Activated CD8-positive, alpha-beta memory T cell treated with anti-CD3 and anti-CD28 coated beads, Interleukin-2, amount 50 U/mL, for 1 hour (primary cell): ENCODE results near the gene IGSF9.

ENCODE experiments used
- DNase-seq: peaks from one replicate; pipeline ENCODE4 v3.0.0-alpha.2; 2020; ENCODE audit errors: extremely low read depth

The IGSF9 gene

DNA sequence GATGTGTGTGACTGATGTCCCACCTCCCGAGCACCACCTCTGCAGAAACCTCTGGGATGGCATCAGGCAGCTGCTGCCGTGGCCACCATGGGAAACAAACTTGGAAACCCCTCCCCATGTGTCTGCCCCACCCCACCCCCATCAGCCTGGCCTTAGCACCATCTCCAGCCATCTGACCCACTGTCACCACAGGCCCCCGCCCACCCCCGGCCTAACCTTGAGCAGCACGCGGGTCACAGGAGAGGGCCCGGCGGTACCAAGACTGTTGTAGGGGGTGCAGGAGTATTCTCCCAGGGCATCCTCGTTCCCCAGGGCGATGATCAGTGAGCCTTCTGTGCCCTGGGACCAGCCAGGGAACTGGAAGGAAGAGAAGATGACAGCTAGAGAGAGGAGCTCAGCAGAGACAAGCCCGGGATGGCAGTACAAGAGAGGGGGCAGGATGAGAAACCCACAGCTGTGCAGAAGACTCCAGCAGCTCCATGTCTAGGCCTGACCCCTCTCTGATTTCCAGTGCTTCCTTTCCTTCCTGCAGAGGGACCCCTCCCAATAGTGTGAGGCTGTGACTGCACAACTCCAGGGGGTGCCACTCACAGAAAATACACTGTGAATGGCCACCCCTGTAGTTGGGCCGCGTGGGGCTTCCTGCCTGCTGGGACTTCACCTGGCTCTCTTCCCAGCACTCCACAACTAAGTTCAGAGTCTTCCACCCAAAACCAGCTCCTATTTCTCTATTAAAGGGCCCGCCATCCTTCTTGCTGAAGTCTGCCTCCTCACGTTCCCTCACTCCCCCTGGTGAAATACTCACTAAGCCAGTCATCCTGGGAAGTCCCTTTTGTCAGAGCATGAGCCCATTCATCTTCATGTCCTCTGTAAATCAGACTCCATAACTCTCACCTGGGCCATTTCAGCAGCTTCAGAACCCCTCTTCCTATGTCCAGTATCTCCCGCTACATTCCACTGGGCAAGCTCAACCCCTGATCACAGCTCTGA lies 12.8 kb downstream of the IGSF9 start:
- DNase-seq, result no peak

DNA sequence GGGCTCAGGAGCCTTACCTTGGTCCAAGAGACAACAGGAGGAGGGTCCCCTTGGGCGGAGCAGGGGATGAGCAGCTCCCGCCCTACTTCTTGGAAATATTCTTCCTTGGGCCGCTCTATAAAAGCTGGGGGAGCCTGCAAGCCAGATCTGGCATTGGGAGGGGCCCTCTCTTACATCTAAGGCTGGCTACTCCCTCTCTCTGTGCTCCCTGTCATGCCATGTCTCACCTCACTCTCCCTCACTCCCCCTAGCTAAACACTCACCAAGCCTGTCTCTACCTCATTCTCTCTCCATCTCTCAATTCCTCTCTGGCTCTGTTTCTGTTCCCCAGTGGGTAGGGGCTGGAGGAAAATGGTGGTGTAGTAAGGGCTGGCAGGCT lies 13.6 kb downstream of the IGSF9 start:
- no peak for DNase-seq

- no peak for DNase-seq
Observed at GRCh38 chr1:159931101-159931794, 14.2 kb downstream of the IGSF9 start.

- no peak for DNase-seq
Observed at GRCh38 chr1:159930634-159931033, 14.8 kb downstream of the IGSF9 start.

DNA sequence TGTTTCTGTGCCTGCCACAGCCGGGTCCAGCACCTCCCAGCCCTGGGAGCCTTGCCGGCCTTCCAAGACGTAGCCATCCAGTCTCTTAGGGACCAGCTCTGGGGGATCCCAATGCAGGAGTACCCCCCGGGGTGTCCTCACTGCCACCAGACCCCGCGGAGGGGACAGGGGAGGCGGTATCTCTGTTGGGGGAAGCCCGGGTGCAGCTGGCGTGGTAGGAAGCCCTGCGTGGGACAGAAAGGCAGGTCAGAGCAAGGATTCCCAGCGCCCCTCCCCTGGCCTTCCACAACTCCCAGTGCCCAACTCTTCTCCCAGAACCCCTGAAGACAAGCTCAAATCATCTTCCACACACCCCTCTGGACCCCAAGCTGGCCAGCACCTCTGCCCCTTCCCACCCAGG lies 15.2 kb downstream of the IGSF9 start:
- no peak for DNase-seq

GRCh38 chr1:159929155-159930051 lies 16.0 kb downstream of the IGSF9 start:
- DNase-seq, result no peak

GRCh38 chr1:159928491-159929050 lies 16.8 kb downstream of the IGSF9 start:
- no peak for DNase-seq

DNA sequence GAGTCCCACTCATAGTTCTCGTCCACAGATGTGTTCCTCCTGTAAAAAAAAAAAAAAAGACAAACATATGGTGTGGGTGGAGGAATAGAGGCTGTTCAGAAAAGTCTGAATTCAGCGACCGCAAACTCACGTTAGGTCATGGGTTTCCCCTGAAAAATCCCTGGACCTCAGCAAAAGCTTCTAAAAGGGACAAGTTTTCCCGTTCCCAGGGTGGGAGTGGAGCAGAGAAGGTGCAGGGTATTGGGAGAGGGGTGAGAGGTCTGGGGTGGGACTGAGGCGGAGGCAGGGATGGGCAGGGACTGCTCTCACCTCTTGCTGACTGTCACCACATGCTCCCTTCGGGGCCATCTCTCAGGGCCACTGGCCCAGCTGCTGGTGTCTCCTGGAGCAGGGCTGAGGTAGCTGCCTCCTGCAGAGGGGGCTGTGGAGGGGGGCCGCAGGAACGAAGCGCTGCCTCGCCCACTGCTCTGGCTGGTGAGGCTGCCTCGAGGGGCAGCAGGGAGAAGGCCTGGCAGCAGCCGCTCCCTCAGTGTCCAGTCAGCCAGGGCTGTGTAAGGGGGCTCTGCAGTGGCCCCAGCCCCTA lies 17.5 kb downstream of the IGSF9 start:
- no peak for DNase-seq

DNA sequence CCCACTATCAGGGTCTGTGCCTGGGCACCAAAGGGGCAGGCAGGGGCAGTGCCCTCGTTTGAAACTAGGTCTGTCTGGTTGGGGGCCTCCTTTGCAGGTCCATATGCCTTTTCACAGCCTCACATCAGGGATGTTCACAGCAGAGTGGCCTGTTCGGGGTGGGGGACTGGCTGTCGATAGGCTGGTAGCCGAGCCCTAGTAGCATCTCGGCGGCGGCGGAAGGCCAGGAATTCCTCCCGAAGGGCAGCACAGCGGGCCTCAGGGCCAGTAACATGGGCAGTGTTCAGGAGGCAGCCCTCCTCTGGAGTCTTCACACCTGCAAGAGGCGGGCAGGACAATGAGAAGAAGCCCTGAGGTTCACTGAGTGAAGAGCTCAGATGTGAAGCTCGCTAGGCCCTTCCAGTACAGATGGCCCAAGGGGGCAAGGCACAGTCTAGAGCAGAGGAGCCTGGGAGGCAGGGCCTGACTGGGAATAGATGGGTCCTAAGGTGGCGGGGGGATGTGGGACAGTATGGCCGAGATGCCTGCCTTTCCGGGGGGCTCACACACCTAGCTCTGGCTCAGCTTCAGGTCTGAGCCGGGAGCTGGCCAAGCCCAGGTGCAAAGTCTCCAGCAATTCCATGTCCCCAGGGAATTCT lies 18.1 kb downstream of the IGSF9 start:
- DNase-seq, result no peak

DNA sequence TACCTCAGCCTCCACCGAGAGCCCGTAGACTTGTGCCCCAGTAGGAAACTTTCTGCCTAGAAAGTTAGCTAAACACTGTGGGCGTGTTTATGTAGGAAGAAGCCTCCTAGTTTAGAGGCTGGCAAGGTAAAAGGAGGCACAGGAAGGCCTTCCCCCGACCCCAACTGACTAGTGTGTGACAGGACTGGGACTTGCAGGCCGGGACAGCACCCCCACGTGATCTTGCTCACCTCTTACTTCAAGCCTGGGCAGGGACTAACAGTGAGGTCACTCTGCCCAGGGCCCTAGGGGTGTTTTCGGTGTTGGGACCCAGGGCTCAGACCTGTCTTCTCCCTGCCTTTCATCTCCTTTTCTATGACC lies 19.7 kb downstream of the IGSF9 start:
- DNase-seq, result no peak

- DNase-seq, result peak; percentile 78
Observed at GRCh38 chr1:159924791-159925718, 20.4 kb downstream of the IGSF9 start, which contains the start of gene TAGLN2. TAGLN2 (minus strand) TSS chr1:159925507; CDS start chr1:159920509, 4,998 bp downstream.

- peak; percentile 41 for DNase-seq
Observed at GRCh38 chr1:159924025-159924790, 21.2 kb downstream of the IGSF9 start.

DNA sequence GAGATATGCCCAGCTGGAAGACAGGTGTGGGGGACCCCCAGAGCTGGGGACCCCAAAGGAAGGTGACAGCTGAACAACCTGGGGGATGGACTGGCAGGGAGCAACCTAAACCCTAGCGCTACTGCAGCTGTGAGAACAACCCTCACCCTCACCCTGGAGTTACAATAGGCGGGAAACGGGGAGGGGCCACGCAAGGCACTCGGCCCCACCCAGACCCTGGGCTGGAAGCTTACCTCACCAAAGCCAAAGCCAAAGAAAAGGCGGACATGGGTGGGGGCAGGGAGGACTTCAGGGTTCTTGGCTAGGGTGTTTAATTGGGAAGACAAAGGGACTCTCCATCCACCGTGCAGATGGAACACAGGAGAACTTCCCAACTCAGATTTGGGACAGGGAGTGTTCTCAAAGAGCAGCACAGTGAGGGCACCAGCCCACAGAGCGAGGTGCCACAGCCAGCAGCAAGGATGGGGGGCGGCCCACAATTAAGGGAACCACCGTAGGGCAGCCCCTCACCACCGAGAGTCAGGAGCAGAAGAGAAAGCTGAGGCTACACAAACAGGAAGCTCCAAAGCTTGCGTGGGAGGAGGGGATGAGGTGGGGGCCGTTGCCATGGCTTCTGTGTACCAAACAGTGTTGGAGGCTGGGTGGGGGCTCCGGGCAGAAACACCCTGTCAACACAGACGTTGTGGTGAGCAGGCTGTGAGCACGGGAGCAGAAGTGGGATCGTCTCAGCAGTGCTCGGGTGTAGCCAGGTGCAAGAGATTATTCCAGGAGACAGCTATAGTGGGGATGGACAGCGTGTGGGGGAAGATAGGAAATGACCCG lies 22.0 kb downstream of the IGSF9 start:
- peak; percentile 94 for DNase-seq

DNA sequence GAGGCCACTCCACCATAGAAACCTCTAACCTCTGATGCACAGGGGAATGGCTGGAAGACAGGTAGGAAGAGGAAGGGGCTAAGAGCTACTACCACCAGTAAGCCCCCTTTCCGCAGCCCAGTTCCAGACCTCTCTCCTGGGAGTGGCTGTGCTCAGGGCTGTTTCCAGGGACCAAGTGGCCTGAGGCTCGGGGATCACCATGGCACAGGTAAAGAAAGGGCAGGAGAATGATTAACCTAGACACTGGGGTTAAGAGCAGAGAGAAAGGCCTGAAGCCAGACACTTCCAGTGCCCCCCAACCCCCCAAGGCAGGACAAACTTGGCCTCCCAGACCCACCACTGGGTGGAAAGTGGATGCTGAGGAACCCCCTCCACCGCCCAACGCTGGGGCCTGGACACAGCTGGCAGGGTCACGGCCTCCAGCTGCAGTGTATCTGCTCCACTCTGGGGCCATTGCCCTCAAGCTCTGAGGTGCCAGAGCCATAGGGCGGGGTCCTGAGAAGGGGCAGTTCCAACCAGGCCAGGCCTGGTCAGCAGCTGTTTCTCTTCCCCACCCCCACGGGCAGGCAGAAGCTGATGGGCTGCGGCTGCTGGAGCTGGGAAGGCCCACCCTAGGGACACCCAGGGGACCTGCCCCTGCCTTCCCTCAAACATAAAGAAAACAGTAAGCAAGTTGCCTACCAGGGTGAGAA lies 22.8 kb downstream of the IGSF9 start:
- no peak for DNase-seq

- no peak for DNase-seq
Observed at GRCh38 chr1:159921700-159922504, 23.5 kb downstream of the IGSF9 start.

- DNase-seq, result no peak
Observed at GRCh38 chr1:159921251-159921650, 24.2 kb downstream of the IGSF9 start.
